GM19452 (cell line): ENCODE data around the gene NFYC.

Experiments
- ATAC-seq: cut with Tn5 transposase; IDR thresholded peaks from one replicate; pipeline ENCODE4 v1.9.1; 2021; ENCODE audit not compliant: unreplicated experiment

The NFYC gene

DNA sequence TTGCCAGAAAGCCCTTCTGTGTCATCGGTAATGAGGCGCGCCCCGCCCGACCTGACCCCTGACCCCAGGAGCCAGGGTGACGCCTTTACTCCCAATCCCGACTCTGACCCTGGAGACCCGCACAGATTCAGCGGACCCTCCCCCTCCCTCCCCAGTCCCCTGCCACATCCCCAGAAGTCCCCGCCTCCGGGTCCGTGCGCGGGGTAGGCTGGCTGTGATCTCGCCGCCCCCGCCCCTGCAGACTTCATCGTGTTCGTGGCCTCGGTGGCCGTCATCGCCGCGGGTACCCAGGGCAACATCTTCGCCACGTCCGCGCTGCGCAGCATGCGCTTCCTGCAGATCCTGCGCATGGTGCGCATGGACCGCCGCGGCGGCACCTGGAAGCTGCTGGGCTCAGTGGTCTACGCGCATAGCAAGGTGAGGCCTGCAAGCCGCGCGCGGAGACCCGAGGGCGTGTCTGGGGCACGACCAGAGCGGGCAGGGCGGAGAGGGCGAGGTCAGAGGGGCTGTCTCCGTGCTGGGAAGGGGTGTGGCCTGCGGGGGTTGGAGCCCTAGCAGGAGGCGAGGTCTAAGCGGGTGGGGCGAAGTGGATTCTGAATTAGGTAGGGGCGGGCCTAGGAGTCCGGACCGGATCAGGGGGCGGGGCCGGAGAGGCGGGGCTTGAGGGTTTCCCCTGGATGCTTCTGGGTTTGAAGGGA lies 126.9 kb downstream of the NFYC start:
- ATAC-seq: peak; percentile 77

DNA sequence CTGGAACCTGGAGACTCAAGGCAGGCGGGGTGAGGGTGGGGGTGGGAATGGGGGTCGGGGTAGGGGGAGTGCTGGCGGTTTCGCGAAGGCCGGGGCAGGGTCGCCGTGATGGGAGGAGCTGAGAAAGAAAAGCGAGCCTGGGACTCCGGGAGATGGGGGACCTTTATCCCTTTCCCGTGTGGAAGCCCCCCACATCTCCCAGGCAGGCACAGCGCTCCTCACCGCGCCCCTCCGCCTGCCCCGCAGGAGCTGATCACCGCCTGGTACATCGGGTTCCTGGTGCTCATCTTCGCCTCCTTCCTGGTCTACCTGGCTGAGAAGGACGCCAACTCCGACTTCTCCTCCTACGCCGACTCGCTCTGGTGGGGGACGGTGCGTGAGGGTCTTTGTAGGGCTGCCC lies 127.6 kb downstream of the NFYC start:
- ATAC-seq: no peak

DNA sequence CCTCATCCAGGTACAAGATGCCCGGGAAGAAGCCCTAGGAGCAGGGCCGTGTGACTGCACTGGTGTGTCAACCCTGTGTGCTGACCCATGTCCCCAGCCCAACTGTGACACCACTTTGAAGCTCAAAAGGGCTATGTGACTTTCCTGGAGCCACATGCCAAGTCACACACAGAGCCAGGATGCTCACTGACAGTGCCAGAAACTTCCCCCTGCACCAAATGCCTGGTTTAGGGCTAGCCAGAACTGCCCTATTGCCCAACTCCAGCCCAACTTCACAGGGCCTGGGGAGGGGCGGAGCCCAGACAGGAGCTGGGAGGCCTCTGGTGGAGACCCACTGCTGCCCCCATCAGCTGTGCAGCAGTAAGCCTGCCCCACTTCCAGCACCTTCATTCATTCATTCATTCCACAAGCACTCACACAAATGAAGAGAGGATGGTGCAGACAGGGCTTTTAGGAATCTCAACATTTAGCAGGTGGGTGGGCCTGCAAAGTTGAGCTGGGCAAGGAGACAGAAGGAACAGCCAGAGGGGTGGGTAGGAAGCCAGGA lies 128.8 kb downstream of the NFYC start:
- ATAC-seq: no peak
